ENCODE measurements around the gene CRTAP.
"Not testable (repeated sequence)": the region's sequence is repeated elsewhere in the genome, so short reads cannot be mapped to it uniquely, and the experiment has no call there.

The CRTAP gene

DNA sequence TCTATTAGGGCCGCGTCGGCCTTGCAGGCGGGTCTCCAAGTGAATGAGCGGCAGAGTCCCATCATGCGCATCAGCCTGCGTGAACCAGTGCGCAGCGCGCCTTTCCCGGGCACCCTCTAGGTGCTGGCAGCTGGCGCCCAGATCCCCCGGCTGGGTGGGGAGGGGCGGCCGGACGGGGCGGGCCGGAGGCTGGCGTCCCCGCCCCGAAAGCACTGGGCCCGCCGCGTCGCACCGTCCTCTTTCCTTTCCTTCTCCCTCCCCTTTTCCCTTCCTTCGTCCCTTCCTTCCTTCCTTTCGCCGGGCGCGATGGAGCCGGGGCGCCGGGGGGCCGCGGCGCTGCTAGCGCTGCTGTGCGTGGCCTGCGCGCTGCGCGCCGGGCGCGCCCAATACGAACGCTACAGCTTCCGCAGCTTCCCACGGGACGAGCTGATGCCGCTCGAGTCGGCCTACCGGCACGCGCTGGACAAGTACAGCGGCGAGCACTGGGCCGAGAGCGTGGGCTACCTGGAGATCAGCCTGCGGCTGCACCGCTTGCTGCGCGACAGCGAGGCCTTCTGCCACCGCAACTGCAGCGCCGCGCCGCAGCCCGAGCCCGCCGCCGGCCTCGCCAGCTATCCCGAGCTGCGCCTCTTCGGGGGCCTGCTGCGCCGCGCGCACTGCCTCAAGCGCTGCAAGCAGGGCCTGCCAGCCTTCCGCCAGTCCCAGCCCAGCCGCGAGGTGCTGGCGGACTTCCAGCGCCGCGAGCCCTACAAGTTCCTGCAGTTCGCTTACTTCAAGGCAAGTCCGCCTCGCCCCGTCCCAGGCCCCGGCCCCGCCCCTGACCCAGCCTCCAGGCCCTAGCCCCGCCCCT is at the start of gene CRTAP:
Gene CRTAP, plus strand, starts transcription at position 243 of the 850 bp plus-strand sequence. Its CDS starts 64 bp downstream, at position 307.
- peak; percentile 94 for DNase-seq

DNA sequence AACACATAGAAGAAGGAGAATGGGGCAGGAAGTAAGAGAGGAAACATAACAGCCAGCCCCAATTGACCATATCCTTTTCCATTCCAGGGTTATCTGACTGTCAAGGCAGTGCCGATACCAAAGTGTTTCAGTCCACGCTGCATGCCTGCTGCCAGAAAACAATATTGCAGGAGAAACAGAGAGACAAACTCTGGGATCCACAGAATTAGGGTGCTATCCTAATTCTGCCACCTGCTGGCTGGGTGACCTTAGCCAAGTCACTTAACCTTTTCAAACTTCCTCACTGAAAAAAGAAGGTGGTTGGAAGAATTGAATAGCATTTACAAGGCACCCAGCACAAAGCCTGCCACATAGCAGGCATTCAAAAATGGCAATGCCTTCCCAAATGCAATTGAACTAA is 48.9 kb upstream of the CRTAP start:
- peak; percentile 75 for DNase-seq

DNA sequence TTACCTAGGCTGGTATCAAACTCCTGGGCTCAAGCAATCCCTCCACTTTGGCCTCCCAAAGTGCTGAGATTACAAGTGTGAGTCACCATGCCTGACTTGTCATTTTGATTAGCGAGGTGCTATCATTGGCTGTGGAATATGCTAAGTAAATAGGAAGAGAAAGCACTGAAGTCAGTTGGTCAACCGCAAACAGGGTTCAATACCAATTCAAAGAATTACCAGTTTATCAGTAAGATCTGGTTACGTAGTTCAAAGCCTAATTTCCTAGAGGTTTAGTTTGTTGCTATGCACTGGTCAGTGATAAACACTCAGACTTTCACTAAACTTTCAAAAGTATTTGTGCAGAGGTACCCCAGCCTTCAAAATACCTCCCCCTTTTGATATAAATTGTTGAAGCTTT is 46.3 kb upstream of the CRTAP start:
- no peak for DNase-seq

DNA sequence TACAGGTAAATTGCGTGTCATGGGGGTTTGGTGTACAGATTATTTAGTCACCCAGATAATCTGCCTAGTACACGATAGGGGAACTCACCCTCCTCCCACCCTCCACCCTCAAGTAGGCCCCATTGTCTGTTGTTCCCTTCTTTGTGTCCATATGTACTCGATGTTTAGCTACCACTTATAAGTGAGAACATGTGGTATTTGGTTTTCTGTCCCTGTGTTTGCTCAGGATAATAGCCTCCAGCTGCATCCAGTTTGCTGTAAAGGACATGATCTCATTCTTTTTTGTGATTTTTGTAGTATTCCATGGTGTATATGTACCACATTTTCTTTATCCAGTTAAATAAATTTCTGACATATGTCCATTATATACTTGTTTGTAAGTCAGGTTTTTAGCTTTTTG is 44.0 kb upstream of the CRTAP start:
- not testable (repeated sequence) for DNase-seq

DNA sequence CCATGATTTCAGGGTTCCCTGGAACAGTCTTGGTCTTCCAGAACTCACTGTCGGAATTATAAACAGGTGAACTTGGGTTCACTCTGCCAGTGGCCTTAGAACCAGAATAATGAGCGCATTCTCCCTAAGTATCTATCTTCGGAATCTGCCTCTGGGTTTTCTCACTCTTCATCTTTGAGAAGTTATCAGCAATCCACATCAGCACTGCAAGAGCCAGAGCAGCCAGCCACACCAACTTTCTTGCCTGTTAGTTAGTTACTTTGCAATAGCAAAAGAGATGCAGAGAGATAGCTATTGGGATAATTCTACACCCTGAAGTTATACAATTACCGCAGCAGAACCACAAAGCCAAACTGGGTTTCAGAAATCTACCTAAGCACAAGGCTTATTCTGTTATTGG is 42.6 kb upstream of the CRTAP start:
- DNase-seq = no peak

DNA sequence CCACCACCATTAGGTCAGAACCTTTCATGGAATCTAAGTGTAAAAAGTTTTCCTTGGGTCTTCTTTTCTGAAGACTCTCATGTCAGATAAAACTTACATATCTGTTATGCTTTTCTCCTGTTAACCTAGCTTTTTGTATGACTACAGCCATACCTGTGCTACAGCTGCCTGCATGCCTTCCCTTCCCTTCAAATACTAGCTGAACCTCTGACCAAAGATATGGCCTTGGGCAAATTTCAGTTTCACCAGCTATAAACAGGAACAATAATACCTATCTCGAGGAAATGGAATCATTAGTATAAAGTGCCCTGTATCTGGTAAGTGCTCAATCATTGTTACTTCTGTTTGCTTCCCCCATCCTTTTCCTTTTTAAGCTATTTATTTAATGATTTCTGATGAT is 41.9 kb upstream of the CRTAP start:
- no peak for DNase-seq

DNA sequence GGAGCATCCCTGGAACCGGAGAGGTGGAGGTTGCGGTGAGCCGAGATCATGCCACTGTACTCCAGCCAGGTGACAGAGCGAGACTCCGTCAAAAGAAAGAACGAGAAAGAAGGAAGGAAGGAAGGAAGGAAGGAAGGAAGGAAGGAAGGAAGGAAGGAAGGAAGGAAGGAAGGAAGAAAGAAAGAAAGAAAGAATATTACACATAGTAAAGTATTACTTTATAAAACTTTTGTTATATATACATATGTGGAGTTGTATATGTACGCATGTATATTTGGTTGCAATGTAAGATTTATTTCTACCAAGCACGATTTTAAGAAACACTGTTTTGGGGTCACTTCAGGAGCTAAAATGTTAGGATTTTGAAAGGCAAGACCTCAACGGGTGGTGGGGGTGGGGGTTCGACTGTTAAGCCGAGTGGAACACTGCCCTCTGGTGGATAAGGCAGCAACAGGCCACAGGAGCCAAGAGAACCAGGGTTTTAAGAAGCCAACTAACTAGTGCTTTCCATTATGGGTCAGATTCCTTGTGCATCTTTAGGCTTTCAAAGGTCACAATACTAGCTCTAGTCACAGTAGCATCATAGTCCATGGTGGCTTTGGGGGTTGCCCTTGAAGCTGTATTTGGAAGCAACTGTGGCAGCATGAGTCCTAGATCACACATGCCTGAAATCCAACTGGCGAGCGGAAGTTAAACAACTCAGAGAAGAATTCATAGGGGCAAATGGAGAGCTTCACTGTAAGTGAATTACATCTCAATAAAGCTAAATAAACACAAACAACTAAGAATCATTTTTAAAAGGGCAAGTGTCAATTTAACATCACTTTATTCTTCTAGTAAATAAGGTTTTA is 39.4 kb upstream of the CRTAP start:
- DNase-seq = peak; percentile 88

DNA sequence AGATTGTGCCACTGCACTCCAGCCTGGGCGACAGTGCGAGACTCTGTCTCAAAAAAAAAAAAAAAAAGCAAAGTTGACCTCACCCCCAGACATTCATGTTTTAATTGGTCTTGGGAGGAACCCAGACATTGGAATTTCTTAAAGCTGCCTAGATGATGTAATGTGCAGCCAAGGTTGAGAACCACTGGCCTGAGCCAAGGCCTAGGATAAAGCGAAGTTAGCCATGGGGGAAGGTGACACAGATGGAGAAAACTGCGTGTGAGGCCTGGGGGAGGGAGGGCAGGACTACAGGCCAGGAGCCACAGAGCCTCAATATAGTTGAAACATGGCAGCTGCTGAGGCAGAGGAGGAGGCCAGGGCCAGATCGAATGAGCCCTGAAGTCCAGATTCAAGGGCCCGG is 37.8 kb upstream of the CRTAP start:
- DNase-seq = no peak

DNA sequence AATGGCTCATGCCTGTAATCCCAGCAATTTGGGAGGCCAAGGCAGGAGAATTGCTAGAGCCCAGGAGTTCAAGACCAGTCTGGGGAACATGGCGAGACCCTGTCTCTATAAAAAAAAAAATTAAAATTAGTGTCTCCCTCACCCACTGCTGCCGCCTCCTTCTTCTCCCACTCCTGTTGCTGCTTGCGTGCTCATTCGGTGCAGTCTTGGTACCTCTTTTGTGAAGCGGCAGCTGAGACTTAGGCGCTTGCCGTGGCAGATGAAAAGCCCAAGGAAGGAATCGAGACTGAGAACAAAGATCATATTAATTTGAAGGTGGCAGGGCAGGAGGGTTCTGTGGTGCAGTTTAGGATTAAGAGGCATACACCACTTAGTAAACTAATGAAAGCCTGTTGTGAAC is 36.9 kb upstream of the CRTAP start:
- DNase-seq = no peak

DNA sequence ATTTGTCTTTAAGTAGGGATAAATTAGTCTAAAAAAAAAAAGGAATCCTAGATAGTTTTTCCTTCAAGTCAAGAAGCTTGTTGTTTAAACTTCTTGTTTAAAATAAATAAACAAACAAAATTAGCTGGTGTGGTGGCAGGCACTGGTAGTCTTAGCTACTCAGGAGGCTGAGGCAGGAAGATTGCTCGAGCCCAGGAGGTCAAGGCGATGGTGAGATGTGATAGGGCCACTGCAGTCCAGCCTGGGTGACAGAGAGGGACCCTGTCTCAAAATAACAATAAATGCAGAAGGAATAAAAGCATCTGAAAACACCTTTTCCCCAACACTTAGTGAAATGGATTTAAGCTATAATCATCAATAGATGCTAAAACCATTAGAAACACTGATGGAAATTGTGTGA is 35.8 kb upstream of the CRTAP start:
- DNase-seq = no peak

DNA sequence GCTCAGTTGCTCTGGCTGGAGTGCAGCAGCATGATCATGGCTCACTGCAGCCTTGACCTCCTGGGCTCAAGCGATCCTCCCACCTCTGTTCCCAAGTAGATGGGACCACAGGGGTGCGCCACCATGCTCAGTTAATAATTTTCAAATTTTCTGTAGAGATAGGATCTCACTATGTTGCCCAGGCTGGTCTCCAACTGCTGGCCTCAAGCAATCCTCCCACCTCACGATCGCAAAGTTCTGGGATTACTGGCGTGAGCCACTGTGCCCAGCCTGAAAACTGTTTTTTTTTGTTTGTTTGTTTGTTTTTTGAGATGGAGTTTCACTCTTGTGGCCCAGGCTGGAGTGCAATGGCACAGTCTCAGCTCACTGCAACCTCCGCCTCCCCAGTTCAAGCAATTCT is 34.0 kb upstream of the CRTAP start:
- not testable (repeated sequence) for DNase-seq

DNA sequence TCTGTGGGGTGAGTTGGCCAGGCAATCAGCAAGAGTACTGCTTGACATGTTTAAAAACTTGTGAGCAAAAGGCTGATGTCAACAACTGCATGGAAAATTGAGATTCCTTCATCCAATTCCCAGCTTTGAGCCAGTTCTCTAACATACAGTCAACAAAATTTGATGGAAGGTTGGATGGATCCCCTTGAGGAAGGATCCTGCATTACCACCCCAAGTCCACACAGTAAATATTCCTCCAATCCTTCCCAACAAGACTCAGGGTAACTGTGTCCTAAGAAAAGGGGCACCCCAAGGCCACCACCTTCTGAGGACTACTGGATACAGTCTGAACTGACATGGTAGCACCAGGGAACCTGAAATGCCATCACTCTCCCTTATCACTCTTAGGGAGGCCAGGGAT is 32.0 kb upstream of the CRTAP start:
- DNase-seq = no peak

DNA sequence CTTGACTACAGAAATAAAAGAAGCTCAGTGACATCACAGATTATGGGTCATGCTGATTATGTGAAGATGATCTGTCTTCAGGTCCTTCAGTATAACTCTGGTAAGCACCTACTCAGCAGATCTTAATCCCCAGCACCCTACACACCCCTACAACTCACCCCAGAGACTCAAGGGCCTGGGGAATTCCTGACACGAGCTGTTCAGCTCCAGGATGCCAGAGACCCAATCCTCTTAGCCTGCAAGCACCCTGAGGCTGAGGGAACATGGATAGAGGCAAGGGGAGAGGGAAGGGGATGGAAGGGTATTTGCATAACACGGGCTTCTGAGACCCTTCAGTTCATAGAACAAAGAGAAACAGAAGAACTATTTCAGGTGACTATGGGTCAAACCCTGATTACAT is 29.9 kb upstream of the CRTAP start:
- no peak for DNase-seq

DNA sequence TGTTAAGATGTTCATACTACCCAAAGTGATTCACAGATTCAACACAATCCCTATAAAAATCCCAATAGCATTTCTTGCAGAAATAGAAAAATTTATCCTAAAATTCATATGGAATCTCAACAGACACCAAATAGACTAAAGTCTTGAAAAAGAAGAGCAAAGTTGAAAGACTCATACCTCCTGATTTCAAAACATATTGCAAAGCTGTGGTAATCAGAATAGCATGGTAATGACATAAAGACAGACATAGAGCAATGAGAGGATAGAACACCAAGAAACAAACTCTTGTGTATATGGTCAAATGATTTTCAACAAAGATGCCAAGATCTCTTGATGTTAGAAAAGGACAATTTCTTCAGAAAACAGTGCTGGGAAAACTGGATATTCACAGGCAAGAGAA is 25.1 kb upstream of the CRTAP start:
- DNase-seq = no peak

DNA sequence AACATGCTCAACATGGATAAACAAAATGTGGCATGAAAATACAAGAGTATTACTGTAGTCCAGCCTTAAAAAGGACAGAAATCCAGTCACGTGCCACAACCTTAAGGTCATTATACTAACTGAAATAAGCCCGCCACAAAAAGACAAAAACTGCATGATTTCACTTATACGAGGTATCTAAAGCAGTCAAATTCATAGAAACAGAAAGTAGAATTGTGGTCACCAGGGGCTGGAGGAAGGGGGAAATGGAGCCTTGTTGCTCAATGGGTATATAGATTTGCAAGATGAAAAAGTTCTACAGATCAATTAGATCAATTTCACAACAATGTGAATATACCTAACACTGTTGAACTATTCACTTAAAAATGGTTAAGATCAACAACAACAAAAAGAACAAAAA is 24.3 kb upstream of the CRTAP start:
- DNase-seq = no peak

DNA sequence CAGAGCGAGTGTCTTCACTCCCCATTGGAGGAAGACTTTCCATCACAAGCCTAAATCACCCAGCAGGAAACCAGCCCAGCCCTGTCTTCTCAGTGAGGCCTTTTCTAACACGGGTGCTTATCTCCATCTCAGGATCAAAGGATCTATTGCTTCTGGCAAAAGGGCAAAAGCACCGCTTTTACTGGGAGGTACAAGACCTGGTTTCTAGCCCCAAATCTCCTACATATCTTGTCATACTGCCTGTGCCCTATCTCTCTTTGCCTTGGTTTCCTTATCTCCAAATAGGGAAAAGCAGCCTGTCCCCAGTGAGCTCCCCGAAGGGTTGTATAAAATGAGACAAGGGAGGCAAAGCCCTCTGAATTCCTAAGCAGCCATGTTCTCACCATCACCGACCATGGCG is 22.1 kb upstream of the CRTAP start:
- no peak for DNase-seq

DNA sequence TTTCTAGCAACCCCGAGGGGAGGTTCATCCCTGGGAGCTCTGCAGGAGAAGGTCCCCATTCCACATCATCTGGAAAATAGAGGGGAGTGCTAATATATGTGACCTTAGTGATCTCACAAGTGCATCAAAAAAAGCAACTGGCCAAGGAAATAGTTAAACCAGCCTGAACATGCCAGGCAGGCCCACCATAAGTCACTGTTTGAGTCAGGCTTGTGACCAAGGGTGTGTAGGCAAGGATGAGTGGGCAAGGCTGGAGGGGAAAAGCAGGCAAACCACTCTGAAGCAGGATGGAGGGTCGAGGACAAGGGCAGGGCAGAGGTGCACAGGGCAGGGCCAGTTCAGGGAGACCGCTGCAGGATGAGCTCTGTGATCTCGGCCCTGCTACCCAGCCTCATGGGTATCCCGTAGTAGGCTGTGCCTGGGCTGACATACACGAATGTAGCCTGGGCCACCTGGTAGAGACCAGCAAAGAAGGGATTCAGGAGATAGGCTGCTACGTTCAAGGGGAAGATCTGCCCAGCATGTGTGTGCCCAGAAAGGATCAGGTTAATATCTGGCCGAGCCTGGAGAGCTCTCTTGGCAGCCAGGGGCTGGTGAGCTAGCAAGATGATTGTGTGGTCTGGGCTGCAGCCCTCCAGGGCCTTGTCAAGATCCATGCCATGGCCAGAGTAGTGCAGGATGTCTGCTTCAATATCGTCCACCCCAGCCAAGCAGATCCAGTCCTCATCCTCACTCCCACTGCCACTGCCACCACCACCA is 21.1 kb upstream of the CRTAP start:
- DNase-seq = no peak

DNA sequence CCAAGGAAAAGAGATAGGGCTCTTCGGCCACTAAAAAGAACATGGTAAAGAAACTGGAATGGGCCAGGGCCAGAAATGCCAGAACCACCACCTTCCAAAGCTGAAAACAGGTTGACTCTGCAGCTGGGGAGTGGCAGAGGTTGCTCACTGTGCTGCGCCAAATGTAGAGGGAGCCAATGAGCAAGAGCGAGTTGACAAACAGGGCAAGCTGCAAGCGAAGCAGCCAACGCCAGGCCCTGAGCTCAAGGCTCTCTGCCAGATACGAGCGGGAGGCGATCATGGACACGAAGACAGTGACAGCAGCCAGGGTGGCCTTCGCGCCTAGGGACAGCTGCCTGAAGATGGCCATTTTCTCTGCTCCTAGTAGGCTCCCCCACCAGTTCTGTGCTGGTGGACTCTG is 20.0 kb upstream of the CRTAP start:
- no peak for DNase-seq

DNA sequence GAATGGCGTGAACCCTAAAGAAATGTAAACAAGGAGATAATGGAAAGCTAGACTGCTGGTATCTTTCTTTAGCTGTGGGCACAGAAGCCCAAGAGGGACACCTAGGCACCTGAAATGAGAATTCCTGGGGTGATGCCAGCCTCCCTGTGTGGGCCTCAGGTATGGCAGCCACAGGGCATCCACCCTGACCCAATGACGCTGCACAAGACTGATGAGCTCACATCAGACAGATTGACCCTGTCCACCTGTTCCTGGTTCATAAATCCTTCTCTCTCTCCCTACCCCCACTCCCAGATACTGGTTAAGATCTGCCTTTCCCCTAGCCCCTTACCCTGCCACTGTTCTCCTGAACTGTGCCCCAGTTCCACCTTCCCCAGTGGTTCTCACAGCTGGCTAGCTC is 18.4 kb upstream of the CRTAP start:
- no peak for DNase-seq

DNA sequence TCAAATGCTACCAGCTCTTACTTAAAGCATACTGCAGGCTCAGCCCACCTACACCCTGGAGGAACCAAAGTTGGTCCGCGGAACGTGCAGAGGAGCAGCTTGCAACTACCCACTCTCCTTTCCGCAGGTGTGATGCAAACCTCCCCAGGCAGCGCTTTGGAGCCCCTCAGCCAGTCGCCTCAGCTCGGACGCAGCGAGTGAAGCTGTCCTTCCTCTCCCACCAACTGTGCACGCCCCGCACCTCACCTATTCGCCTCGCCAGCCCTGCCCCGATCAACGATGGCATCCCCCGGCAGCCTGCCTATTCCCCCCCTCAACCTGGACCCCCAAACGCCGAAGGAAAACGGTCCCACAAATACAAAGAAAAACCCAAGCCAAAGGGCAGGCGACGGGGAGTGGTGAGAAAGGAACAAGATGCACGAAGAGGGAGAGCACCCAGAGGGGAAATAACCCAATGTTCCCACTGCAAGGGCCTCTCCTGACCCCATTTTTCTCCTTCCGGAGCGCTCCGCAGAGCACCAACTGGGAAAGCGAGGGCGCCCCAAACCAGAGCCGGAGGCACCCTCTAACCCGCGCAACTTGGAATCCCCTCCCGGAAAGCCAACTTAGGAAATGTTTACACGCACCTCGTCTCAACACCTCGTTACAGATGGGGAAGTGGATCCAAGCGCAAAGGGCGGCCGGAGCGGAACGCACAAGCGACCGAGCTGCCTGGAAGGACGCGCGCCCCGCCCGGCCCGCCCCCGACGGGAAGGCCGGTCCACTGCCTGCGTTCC is 17.5 kb upstream of the CRTAP start:
- DNase-seq = peak; percentile 80

DNA sequence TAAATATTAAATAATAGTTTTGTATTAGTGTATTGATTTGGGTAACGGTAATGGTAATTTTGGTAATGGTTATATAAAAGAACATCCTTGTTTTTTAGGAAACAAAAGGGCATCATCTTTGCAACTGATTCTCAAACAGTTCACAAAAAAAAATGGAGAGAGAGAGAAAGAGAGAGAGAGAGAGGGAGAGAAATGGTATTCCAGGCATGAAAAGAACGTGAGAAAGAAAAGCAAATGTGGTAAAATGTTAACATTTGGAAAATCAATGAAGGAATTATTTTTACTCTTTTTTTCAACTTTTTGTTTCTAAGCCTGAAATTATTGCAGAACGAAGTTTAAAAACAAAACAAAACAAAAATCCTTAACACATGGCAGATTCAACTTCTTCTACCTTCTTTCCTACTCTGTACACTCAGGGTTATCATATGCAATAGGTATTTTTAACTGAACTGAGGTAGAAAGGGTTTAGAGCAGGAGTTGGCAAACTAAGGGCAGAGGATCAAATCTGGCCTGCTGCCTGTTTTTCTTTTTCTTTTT is 14.6 kb upstream of the CRTAP start:
- no peak for DNase-seq

DNA sequence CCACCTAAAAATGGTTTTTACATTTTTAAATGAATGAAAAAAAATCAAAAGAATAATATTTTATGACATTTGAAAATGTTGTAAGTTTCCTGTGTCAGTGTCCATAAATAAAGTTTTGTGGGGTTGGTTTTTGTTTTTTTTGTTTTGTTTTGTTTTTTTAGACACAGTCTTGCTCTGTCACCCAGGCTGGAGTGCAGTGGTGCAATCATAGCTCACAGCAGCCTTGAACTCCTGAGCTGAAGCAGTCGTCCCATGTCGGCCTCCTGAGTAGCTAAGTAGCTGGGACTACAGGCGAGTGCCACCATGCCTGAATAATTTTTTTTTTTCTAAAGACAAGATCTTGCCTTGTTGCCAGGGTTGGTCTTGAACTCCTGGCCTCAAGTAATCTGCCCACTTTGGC is 14.1 kb upstream of the CRTAP start:
- no peak for DNase-seq

Data from activated effector memory CD4-positive, alpha-beta T cell treated with anti-CD3 and anti-CD28 coated beads, Interleukin-2, amount 50 U/mL, for 16 hours (primary cell).